WERI-Rb-1 (cell line): ENCODE results near the gene CLIC3.

Experiments
- DNase-seq: peaks from one replicate; pipeline ENCODE4 v3.0.0-alpha.2; 2020
- H3K27ac ChIP-seq: fragments of 250-450 bp; sonication (Bioruptor Pico); 2 replicates; pipeline ENCODE4 v1.5.1; 2020; ENCODE audit warnings: mild to moderate bottlenecking, moderate library complexity
- H3K27me3 ChIP-seq: fragments of 250-450 bp; sonication (Bioruptor Pico); 2 replicates; pipeline ENCODE4 v1.5.1; 2021; ENCODE audit warnings: mild to moderate bottlenecking, low read depth, moderate library complexity; ENCODE audit not compliant: insufficient read depth, severe bottlenecking
- H3K36me3 ChIP-seq: fragments of 250-450 bp; sonication (Bioruptor Pico); 2 replicates; pipeline ENCODE4 v1.5.1; 2020; ENCODE audit warnings: mild to moderate bottlenecking, moderate library complexity
- H3K4me3 ChIP-seq: 2 replicates; pipeline ENCODE4 v1.5.1; 2011; ENCODE audit warnings: low read depth, mild to moderate bottlenecking, control low read depth, low read length
- H3K9me3 ChIP-seq: fragments of 250-450 bp; sonication (Bioruptor Pico); 2 replicates; pipeline ENCODE4 v1.5.1; 2021; ENCODE audit warnings: mild to moderate bottlenecking, moderate library complexity; ENCODE audit not compliant: severe bottlenecking
- CTCF ChIP-seq: IDR thresholded peaks from 2 replicates; pipeline ENCODE4 v1.5.1; 2011; ENCODE audit warnings: low read depth, mild to moderate bottlenecking, control low read depth, inconsistent platforms, low read length

CLIC3 gene

GRCh38 chr9:137002646-137003041 is 6.3 kb upstream of the CLIC3 start:
- H3K9me3 ChIP-seq = peaks cover 2% of the 10 kb centered on the region
- no peaks in the 10 kb centered on the region for H3K27me3 ChIP-seq
- no peak overlapping the region for H3K4me3 ChIP-seq
- no peak overlapping the region for H3K27ac ChIP-seq
- no peak for TF ChIP-seq CTCF
- H3K36me3 ChIP-seq = no peaks in the 10 kb centered on the region
- DNase-seq = no peak

DNA sequence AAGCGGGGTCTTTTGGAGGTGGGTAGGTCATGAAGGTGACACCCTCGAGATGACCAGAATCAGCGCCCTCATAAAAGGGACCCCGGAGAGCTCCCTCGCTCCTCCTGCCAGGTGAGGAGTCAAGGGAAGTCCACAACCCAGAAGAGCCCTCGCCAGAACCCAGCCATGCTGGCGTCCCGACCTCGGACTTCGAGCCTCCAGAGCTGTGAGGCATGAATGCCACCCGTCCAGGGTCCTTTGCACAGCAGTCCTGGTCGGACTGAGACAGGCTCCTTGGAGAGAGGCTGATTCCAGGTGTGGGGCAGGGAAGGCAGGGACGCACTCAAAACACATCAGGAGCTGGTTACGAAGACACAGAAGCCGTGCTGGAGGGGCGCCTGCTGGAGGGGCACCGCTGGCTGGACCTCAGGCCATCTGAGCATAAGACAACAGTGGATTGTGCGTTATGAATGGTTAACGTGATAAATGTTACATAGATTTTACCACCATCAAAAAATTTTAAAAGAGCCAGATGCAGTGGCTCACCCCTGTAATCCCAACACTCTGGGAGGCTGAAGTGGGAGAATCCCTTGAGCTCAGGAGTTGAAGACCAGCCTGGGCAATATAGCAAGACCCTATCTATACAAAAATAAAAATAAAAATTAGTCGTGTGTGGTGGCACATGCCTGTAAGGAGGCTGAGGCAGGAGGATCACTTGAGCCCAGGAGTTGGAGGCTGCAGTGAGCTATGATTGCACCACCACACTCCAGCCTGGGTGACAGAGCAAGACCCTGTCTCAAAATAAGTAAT is 5.7 kb upstream of the CLIC3 start:
- no peak overlapping the region for H3K27ac ChIP-seq
- no peak for TF ChIP-seq CTCF
- H3K27me3 ChIP-seq = no peaks in the 10 kb centered on the region

GRCh38 chr9:137000177-137000930 is 4.0 kb upstream of the CLIC3 start:
- peaks cover 2% of the 10 kb centered on the region for H3K9me3 ChIP-seq
- no peak for DNase-seq
- H3K27ac ChIP-seq = no peak overlapping the region
- no peaks in the 10 kb centered on the region; the same call in 1 of the 2 replicates for H3K36me3 ChIP-seq
- no peaks in the 10 kb centered on the region for H3K27me3 ChIP-seq
- no peak for TF ChIP-seq CTCF
- H3K4me3 ChIP-seq = no peak overlapping the region

More for the DNA sequence above, 5.7 kb upstream of the CLIC3 start:
- DNase-seq = no peak
- H3K36me3 ChIP-seq = no peaks in the 10 kb centered on the region
- H3K4me3 ChIP-seq = no peak overlapping the region
- H3K9me3 ChIP-seq = peaks cover 2% of the 10 kb centered on the region

GRCh38 chr9:136997830-136998234 is 1.5 kb upstream of the CLIC3 start:
- no peak for DNase-seq
- H3K27me3 ChIP-seq = no peaks in the 10 kb centered on the region
- H3K27ac ChIP-seq = no peak overlapping the region
- no peak overlapping the region for H3K4me3 ChIP-seq
- H3K9me3 ChIP-seq = no peaks in the 10 kb centered on the region
- no peak for TF ChIP-seq CTCF
- H3K36me3 ChIP-seq = peaks cover 20% of the 10 kb centered on the region

- Histone ChIP-seq H3K9me3 (no peaks in the 10 kb centered on the region), H3K27ac (no peak overlapping the region), H3K4me3 (no peak overlapping the region), H3K27me3 (no peaks in the 10 kb centered on the region), H3K36me3 (peaks cover 20% of the 10 kb centered on the region)
- DNase-seq = no peak
- no peak for TF ChIP-seq CTCF
Measured at GRCh38 chr9:136997371-136997770, 1.0 kb upstream of the CLIC3 start.
